HCT116 (cell line): ENCODE measurements around the gene KRTAP5-4. TPM values are rescaled to one million over a fixed set of nuclear protein-coding genes. Genes with fewer than 3 reads are reported as not detected.

ENCODE experiments used
- ATAC-seq: fragments of 200-7000 bp; cut with Tn5 transposase; 2 replicates; pipeline ENCODE4 v1.9.1; 2020; ENCODE audit warnings: mild to moderate bottlenecking, moderate library complexity
- BruUV-seq: library from RNA; stranded (reverse); fragments of 400-500 nt; replicated peaks from 2 replicates; lab custom pipeline; 2021; lab: Mats Ljungman, UMichigan
- CTCF ChIA-PET: fragments of 300-600 bp; sonication (Branson Sonifier 250); formaldehyde crosslinking; loops from one replicate; lab custom pipeline; 2021; ENCODE audit warnings: antibody characterized with exemption; lab: Charles Lee
- POLR2A ChIA-PET: fragments of 300-600, 350-600 bp; sonication (Branson Sonifier 250); formaldehyde crosslinking; loops from one replicate; lab custom pipeline; 2021; ENCODE audit warnings: antibody characterized with exemption; lab: Charles Lee
- RAD21 ChIA-PET, 2 experiments: fragments of 300-600 bp; sonication (Branson Sonifier 250); formaldehyde crosslinking; loops; one replicate each; lab custom pipeline; 2023; ENCODE audit warnings: low total read pairs in 2 of 2; ENCODE audit not compliant: uncharacterized antibody in 2 of 2, unreplicated experiment in 2 of 2, low non-redundant PET in 1 of 2; lab: Charles Lee
- DNase-seq: peaks from one replicate; pipeline ENCODE4 v3.0.0-alpha.2; 2010; ENCODE audit warnings: low read depth, low spot score
- H2AFZ ChIP-seq: fragments of 200-600 bp; shearing (Covaris generic), sonication (generic); 2 replicates; pipeline ENCODE4 v1.6.1; 2017; ENCODE audit warnings: low read depth, mixed run types, mixed read lengths, antibody characterized with exemption, low read length; ENCODE audit not compliant: poor library complexity, severe bottlenecking
- H3K27ac ChIP-seq: 2 replicates; pipeline ENCODE4 v1.5.1; 2012; ENCODE audit warnings: low read depth, low read length
- H3K27me3 ChIP-seq: fragments of 200-600 bp; sonication (generic); 2 replicates; pipeline ENCODE4 v1.6.1; 2016; ENCODE audit warnings: mixed run types, low read length, mixed read lengths; ENCODE audit not compliant: insufficient read depth
- H3K36me3 ChIP-seq, 2 experiments: fragments of 200-500 bp in 1 of 2; fragments of 200-600 bp in 1 of 2; sonication (Bioruptor generic) in 1 of 2; sonication (generic) in 1 of 2; 2 replicates each; pipeline versions ENCODE4 v1.5.1 to v1.6.1; 2014 to 2016; ENCODE audit warnings: low read length in 2 of 2, inconsistent platforms in 1 of 2, mixed read lengths in 1 of 2, mixed run types in 1 of 2; ENCODE audit not compliant: insufficient read depth in 2 of 2, control insufficient read depth in 1 of 2
- H3K4me1 ChIP-seq, 2 experiments: fragments of 200-600 bp in 1 of 2; sonication (generic) in 1 of 2; 2 replicates each; pipeline versions ENCODE4 v1.5.1 to v1.6.1; 2012 to 2017; ENCODE audit warnings: low read length in 2 of 2, inconsistent platforms in 1 of 2, mild to moderate bottlenecking in 1 of 2, mixed read lengths in 1 of 2, mixed run types in 1 of 2, moderate library complexity in 1 of 2; ENCODE audit not compliant: insufficient read depth in 2 of 2, control insufficient read depth in 1 of 2
- H3K4me2 ChIP-seq: fragments of 200-600 bp; sonication (generic); 2 replicates; pipeline ENCODE4 v1.6.1; 2017; ENCODE audit warnings: mixed run types, low read length, mixed read lengths
- H3K4me3 ChIP-seq, 2 experiments: fragments of 200-600 bp in 1 of 2; sonication (generic) in 1 of 2; replicated peaks in 1 of 2; 2 replicates each; pipeline ENCODE4 v1.5.1; 2011 to 2016; ENCODE audit warnings: low read length in 2 of 2, control low read depth in 1 of 2, low read depth in 1 of 2, mild to moderate bottlenecking in 1 of 2, mixed read lengths in 1 of 2, mixed run types in 1 of 2
- H3K79me2 ChIP-seq: fragments of 200-600 bp; sonication (generic); 2 replicates; pipeline ENCODE4 v1.6.1; 2017; ENCODE audit warnings: mild to moderate bottlenecking, mixed run types, low read length, moderate library complexity, mixed read lengths; ENCODE audit not compliant: insufficient read depth
- H3K9ac ChIP-seq: fragments of 200-600 bp; sonication (generic); 2 replicates; pipeline ENCODE4 v1.6.1; 2016; ENCODE audit warnings: low read length, mixed read lengths
- H3K9me2 ChIP-seq: fragments of 200-600 bp; sonication (generic), shearing (Covaris generic); 2 replicates; pipeline ENCODE4 v1.6.1; 2017; ENCODE audit warnings: mixed run types, mild to moderate bottlenecking, moderate library complexity; ENCODE audit not compliant: insufficient read depth
- H3K9me3 ChIP-seq, 2 experiments: fragments of 200-500 bp in 1 of 2; fragments of 200-600 bp in 1 of 2; sonication (Bioruptor generic) in 1 of 2; sonication (generic) in 1 of 2; 2 replicates each; pipeline ENCODE4 v1.6.1; 2014 to 2017; ENCODE audit warnings: low read length in 2 of 2, mixed read lengths in 2 of 2, inconsistent platforms in 1 of 2, low read depth in 1 of 2, mild to moderate bottlenecking in 1 of 2, mixed run types in 1 of 2, moderate library complexity in 1 of 2; ENCODE audit not compliant: control insufficient read depth in 1 of 2, insufficient read depth in 1 of 2
- H4K20me1 ChIP-seq: fragments of 200-600 bp; sonication (generic), shearing (Covaris generic); 2 replicates; pipeline ENCODE4 v1.6.1; 2017; ENCODE audit warnings: mixed run types, mild to moderate bottlenecking, moderate library complexity; ENCODE audit not compliant: insufficient read depth
- POLR2AphosphoS5 ChIP-seq: IDR thresholded peaks from 2 replicates; pipeline ENCODE4 v1.6.1; 2011; ENCODE audit warnings: mild to moderate bottlenecking, low read depth, low read length, moderate library complexity
- RAD21 ChIP-seq: IDR thresholded peaks from 2 replicates; pipeline ENCODE4 v1.6.1; 2012; ENCODE audit warnings: low read depth, mild to moderate bottlenecking
- SRF ChIP-seq: IDR thresholded peaks from 2 replicates; pipeline ENCODE4 v1.6.1; 2012; ENCODE audit warnings: low read depth
- YY1 ChIP-seq: IDR thresholded peaks from 2 replicates; pipeline ENCODE4 v1.6.1; 2011; ENCODE audit warnings: low read length, low read depth, moderate library complexity, mild to moderate bottlenecking; ENCODE audit not compliant: insufficient replicate concordance; ENCODE audit errors: extremely low read depth
- ZFX ChIP-seq: fragments of 450-650 bp; IDR thresholded peaks from 2 replicates; pipeline ENCODE4 v1.6.1; 2017
- intact Hi-C: fragments of 100-400 bp; cut with micrococcal nuclease; formaldehyde crosslinking; loops from 2 replicates; pipeline ENCODE4 v1.10.0; 2022
- total RNA-seq: library from RNA; stranded (reverse); gene quantifications from one replicate; pipeline ENCODE4 v1.2.1, GENCODE V29; 2021; ENCODE audit not compliant: unreplicated experiment
- TF ChIP-seq, protein P1 (sequence below), 3 experiments: fragments of 200-600 bp in 1 of 3; sonication (generic) in 1 of 3; IDR thresholded peaks in 2 of 3; conservative IDR thresholded peaks in 1 of 3; 2 replicates each; pipeline ENCODE4 v1.5.1; 2012 to 2017; ENCODE audit warnings: low read depth in 2 of 3, low read length in 2 of 3, antibody characterized with exemption in 1 of 3, borderline replicate concordance in 1 of 3, control low read depth in 1 of 3, mild to moderate bottlenecking in 1 of 3, mixed read lengths in 1 of 3, mixed run types in 1 of 3, moderate library complexity in 1 of 3; ENCODE audit not compliant: insufficient read depth in 1 of 3

KRTAP5-4 gene
- total RNA-seq, 1 experiment from 2014 or later: not detected

DNA sequence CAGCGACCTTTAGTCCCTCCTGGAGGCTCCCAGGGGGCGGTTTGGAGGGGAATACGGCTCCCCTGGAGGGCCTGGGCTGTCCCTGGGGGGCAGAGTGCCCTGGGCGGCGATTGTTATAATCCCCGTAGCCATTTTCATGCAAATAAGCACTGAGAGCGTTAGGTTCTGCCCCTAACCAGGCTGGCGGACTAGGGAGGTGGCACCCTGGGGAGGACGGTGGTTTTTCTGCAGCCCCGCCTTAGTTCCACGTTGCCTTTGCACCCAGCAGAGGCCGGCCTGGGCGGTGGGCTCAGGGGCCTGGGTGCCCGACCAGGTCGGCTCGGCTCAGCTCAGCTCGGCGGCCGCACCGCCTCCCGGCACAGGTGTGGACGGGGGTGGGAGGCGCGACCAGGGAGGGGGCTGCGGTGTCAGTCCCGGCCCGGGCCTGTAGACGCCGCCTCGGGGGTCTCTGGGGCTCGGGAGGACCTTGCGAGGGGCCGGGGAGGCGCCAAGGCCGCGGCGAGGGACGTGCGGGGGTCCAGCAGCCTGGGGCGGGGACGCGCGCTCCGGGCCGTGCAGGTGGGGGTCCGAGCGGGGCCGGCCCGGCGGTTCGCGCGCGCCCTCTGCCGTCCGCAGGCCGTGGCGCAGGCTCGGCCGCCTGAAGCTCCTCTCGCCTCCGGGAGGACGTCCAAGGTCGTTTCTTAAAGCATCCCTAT lies 47.6 kb downstream of the KRTAP5-4 start:
- DNase-seq: no peak
- Histone ChIP-seq H3K27me3 (no peaks in the 10 kb centered on the region), H3K4me1 (peaks cover 16 to 29% of the 10 kb centered on the region in 2 experiments; a peak in 3 of 4 replicates), H3K27ac (peak overlapping the region; percentile 8; the same call in 1 of the 2 replicates), H2AFZ (peak overlapping the region; percentile 67), H3K9me2 (no peaks in the 10 kb centered on the region), H3K36me3 (no peaks in the 10 kb centered on the region), H3K9ac (peak overlapping the region; percentile 34), H3K4me2 (peak overlapping the region; percentile 94), H3K79me2 (peaks cover 3% of the 10 kb centered on the region; the same call in 1 of the 2 replicates), H3K4me3 (peak overlapping the region; percentile 46 to 61), H3K9me3 (peaks cover 0 to 7% of the 10 kb centered on the region in 2 experiments; a peak in 2 of 4 replicates), H4K20me1 (no peaks in the 10 kb centered on the region)
- TF ChIP-seq SRF: no peak
- TF ChIP-seq, protein P1, sequence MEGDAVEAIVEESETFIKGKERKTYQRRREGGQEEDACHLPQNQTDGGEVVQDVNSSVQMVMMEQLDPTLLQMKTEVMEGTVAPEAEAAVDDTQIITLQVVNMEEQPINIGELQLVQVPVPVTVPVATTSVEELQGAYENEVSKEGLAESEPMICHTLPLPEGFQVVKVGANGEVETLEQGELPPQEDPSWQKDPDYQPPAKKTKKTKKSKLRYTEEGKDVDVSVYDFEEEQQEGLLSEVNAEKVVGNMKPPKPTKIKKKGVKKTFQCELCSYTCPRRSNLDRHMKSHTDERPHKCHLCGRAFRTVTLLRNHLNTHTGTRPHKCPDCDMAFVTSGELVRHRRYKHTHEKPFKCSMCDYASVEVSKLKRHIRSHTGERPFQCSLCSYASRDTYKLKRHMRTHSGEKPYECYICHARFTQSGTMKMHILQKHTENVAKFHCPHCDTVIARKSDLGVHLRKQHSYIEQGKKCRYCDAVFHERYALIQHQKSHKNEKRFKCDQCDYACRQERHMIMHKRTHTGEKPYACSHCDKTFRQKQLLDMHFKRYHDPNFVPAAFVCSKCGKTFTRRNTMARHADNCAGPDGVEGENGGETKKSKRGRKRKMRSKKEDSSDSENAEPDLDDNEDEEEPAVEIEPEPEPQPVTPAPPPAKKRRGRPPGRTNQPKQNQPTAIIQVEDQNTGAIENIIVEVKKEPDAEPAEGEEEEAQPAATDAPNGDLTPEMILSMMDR (IDR thresholded peaks at IDR 0.05 in 2 of 3, conservative IDR thresholded peaks at IDR 0.05 in 1 of 3; ENCODE audit: borderline replicate concordance in 1 of 3, insufficient read depth in 1 of 3, low read depth in 2 of 3, low read length in 2 of 3): peak in 2 of 3 experiments; percentile 62 to 74; a peak in 5 of 6 replicates
- intact Hi-C loops: loop anchor here (1.0 to 2.0 kb wide), 2 partner anchors 20 to 28 kb away; no protein-coding TSS in a partner anchor
- RAD21 ChIA-PET: interaction anchor here (1.3 to 2.6 kb wide), 4 partner anchors 26 to 78 kb away, joined by 4 to 22 read pairs (median 14); no protein-coding TSS in a partner anchor
- no TSS peak for BruUV-seq
- POLR2A ChIA-PET: interaction anchor here (0.8 to 2.5 kb wide), 9 partner anchors 15 to 223 kb away, joined by 3 to 18 read pairs (median 5); no protein-coding TSS in a partner anchor
- CTCF ChIA-PET: interaction anchor here (0.6 to 5.2 kb wide), 12 partner anchors 8 to 65 kb away, joined by 3 to 133 read pairs (median 6); no protein-coding TSS in a partner anchor
- ATAC-seq: peak; percentile 70

DNA sequence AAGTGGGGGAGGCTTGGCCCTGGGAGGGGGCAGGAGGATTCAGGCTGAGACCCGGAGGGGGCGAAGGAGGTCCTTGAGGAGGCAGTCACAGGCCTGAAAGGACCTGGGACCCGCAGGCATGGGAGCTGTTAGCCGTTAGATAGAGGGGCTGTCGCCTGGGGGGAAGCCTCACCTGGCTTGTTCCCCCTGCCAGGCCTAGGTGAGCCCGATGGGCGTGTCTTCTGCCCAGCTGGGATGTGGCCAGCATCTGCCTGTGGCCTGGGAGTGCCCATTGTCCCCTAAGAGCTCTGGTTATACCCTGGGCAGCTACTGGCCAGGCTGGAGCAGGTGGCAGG lies 48.1 kb downstream of the KRTAP5-4 start:
- Histone ChIP-seq H3K4me1 (peaks cover 16 to 29% of the 10 kb centered on the region in 2 experiments; a peak in 3 of 4 replicates), H3K4me2 (peak overlapping the region; percentile 94), H2AFZ (peak overlapping the region; percentile 67), H3K27ac (peak overlapping the region; percentile 8; the same call in 1 of the 2 replicates), H3K79me2 (peaks cover 3% of the 10 kb centered on the region; the same call in 1 of the 2 replicates), H3K4me3 (peak overlapping the region; percentile 46 to 61), H4K20me1 (no peaks in the 10 kb centered on the region), H3K9ac (peak overlapping the region; percentile 34), H3K9me3 (peaks cover 0 to 7% of the 10 kb centered on the region in 2 experiments; a peak in 2 of 4 replicates), H3K36me3 (no peaks in the 10 kb centered on the region), H3K27me3 (no peaks in the 10 kb centered on the region), H3K9me2 (no peaks in the 10 kb centered on the region)
- POLR2A ChIA-PET: interaction anchor here (1.1 to 2.5 kb wide), 8 partner anchors 14 to 27 kb away, joined by 3 to 18 read pairs (median 5); no protein-coding TSS in a partner anchor
- ATAC-seq (peak; percentile 43), DNase-seq (peak; percentile 39)
- RAD21 ChIA-PET: interaction anchor here (0.6 to 2.6 kb wide), 5 partner anchors 20 to 79 kb away, joined by 3 to 22 read pairs (median 5); no protein-coding TSS in a partner anchor
- no TSS peak for BruUV-seq
- intact Hi-C loops: loop anchor here (1.0 to 2.0 kb wide), 2 partner anchors 19 to 28 kb away; no protein-coding TSS in a partner anchor
- CTCF ChIA-PET: interaction anchor here (1.5 to 5.2 kb wide), 7 partner anchors 8 to 66 kb away, joined by 3 to 133 read pairs (median 13); no protein-coding TSS in a partner anchor
- TF ChIP-seq, protein P1 (IDR thresholded peaks at IDR 0.05 in 2 of 3, conservative IDR thresholded peaks at IDR 0.05 in 1 of 3; ENCODE audit: borderline replicate concordance in 1 of 3, insufficient read depth in 1 of 3, low read depth in 2 of 3, low read length in 2 of 3): no peak
- TF ChIP-seq POLR2AphosphoS5: peak; percentile 62
- no peak for TF ChIP-seq RAD21
- TF ChIP-seq ZFX: 0 out of 2 replicates have a peak, but pooled peaks have one; percentile 7
- peak; percentile 35 for TF ChIP-seq YY1
